Measurements from ENCODE around the gene MARCHF10.
A peak's percentile ranks its signal among the peaks of the same experiment; 100 is the strongest.

Gene MARCHF10

DNA sequence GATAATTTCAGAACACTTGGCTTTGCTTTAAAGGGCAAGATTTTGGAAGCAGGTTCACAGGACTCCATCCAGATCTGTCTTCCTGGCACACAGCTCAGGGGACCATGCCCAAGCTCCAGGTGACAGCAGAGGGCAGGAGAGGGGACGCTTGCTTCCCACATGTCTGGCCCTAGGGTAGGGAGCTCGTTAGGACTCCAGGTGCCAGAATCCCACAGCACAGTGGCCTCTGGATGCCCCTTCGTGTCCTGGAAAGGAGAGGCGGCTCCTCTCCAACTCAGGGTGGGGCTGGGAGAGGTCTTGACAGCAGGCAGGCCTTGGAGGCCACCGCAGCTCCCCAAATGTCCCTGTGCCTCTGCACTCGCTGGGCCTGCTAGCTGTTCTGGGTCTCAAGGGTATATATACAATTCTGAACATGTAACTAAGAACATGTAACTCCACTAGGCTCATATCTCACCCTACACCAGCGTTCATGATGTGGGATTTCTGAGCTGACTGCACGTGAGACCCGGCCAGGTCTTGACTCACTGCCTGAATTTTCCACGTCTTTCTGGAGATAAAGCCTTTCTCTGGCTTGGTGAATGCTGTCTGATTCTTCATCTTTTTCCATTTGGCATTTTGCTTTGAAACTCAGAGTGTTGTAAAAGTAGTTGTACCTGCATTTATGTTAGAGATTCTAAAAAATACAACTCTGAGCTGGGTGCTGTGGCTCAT lies 52.8 kb downstream of the MARCHF10 start:
- no peak for DNase-seq (ENCODE audit: extremely low read depth in 1 of 2, low read depth in 1 of 2)

- DNase-seq (ENCODE audit: extremely low read depth in 1 of 2, low read depth in 1 of 2): no peak
Measured at GRCh38 chr17:62754631-62755030, 53.5 kb downstream of the MARCHF10 start.

DNA sequence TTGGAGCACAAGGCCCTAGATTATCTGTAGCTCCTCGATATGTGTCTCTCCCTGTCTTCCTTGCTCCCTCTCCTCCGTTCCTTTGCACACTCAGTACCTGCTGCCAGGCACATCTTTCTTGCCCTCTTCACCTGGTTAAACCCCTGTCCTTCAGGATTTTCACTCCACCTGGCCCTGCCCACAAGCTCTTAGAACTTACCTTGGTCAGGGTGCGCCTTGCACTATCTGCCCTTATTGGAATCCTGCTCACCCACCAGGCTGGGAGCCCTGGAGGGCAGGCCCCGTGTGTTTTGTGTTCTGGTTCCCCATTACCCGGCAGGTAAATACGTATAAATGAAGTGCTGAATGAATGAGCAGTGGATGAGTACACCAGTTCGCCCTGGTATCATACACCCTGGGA lies 54.6 kb downstream of the MARCHF10 start:
- no peak for DNase-seq (ENCODE audit: extremely low read depth in 1 of 2, low read depth in 1 of 2)

- no peak for DNase-seq (ENCODE audit: extremely low read depth in 1 of 2, low read depth in 1 of 2)
Measured at GRCh38 chr17:62751060-62751691, 56.9 kb downstream of the MARCHF10 start.

GRCh38 chr17:62750631-62751051 lies 57.5 kb downstream of the MARCHF10 start:
- DNase-seq (ENCODE audit: extremely low read depth in 1 of 2, low read depth in 1 of 2): no peak

DNA sequence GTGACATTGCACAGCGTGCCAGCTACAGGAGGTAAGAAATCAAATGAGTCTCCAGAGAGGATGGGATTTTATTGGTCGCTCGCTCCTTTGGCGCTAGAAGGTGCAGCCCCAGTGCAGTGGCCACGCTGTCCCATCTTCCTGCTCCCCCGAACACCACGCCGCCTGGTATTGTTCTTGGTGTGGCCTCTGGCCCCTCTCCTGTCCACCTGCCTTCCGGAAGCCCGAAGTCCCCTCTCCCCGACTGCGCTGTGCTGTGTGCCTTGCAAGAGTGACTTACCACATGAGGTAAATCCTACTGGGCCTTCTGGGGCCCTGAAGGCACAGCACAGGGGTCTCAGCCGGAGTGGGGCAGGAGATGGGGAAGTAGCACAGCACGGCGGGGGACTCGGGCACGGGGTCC lies 58.2 kb downstream of the MARCHF10 start:
- DNase-seq (ENCODE audit: extremely low read depth in 1 of 2, low read depth in 1 of 2): no peak

DNA sequence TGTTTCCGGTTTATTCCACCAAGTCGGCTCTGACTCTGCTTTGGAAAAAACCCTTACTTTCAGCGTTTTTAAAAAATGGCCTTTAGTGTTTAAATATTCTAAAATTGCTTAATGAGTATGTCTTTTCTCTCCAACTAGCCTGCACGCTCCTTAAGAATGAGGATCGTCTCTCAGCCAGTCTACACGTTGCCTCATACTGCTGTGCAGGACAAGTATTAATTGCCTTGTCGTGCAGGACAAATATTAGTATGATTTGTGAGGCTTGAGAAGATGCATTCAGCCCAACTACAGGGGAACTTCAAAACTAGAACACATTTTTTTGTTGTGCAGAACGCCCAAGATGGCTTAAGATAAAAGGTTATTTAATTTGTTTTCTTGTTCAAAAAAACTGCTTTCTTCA lies 61.2 kb downstream of the MARCHF10 start:
- DNase-seq (ENCODE audit: extremely low read depth in 1 of 2, low read depth in 1 of 2): no peak

DNA sequence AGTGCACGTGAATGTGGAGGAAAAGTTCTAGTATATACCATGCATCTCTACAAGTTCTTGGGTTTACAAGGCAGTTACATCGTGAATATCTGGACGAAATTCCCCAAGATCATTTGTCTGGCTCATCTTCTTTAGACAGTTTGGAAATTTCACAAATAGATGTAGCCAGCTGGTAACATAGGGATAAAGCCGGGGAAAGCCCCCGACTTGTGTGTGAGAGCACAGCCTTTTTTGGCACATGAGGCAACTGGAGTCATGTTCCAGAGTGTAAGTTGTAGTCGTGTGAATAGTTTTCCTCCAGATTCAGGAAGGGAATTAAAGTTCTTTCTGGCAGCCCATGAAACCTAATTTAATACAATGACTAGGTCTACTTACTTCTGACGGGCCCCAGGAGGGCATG lies 62.3 kb downstream of the MARCHF10 start:
- no peak for DNase-seq (ENCODE audit: extremely low read depth in 1 of 2, low read depth in 1 of 2)

- no peak for DNase-seq (ENCODE audit: extremely low read depth in 1 of 2, low read depth in 1 of 2)
Measured at GRCh38 chr17:62744259-62744658, 63.9 kb downstream of the MARCHF10 start.

- DNase-seq (ENCODE audit: extremely low read depth in 1 of 2, low read depth in 1 of 2): no peak
Measured at GRCh38 chr17:62741290-62741689, 66.8 kb downstream of the MARCHF10 start.

DNA sequence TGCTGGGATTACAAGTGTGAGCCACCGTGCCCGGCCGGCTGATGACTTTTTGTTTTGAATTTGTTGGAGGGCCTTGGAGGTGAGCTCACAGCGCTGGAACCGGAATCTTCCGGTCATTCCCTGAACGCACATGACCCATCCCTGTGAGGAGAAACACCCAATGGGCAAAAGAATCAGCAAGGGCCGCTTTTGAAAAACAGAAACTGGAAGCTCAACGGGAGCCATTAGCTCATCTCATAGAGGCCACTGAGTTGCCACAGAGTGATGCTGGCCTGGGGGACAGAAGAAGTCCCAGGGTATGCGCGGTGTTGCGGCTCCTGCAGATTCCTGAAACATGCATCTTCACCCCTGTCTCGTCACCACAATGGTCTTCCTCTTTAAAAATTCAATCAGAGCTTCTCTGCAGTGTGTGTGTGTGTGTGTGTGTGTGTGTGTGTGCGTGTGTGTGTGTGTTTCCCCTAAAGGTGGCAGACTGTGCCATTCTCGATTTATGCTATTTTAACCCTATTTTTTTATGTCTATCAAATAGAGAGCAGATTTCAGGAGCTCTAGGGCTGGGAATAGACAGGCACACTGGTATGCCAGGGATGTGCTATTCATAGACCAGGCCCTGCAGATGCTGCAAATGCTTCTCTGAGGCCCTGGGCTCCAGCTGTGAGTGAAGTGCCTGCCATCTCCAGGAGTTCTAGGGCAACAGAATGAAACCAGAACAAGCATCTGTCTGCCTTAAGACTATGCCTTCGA lies 68.3 kb downstream of the MARCHF10 start:
- DNase-seq (ENCODE audit: extremely low read depth in 1 of 2, low read depth in 1 of 2): no peak

DNA sequence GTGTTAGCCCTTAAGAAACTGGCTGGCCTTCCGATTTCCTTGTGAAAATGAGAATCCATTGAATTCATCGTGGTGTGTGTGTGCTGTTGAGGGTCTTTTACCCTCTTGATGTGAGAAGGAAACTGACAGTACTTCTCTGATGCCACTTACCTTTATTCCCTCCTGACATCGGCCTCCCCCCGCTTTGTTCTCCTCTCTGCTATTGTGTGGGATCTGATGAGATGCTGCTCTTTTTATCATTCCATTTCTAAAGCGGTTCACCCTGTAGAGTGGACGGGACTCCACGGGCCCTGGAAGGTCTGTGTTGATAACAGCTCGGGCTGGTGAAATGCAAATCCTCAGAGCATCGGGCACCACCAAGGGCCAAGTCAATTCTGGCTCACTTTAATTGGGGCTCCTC lies 69.8 kb downstream of the MARCHF10 start:
- DNase-seq (ENCODE audit: extremely low read depth in 1 of 2, low read depth in 1 of 2): no peak

GRCh38 chr17:62737513-62737912 lies 70.6 kb downstream of the MARCHF10 start:
- DNase-seq (ENCODE audit: extremely low read depth in 1 of 2, low read depth in 1 of 2): peak in 1 of 2 donors; percentile 44

- no peak for DNase-seq (ENCODE audit: extremely low read depth in 1 of 2, low read depth in 1 of 2)
Measured at GRCh38 chr17:62735044-62735651, 73.0 kb downstream of the MARCHF10 start.

- DNase-seq (ENCODE audit: extremely low read depth in 1 of 2, low read depth in 1 of 2): no peak
Measured at GRCh38 chr17:62732125-62732524, 76.0 kb downstream of the MARCHF10 start.

DNA sequence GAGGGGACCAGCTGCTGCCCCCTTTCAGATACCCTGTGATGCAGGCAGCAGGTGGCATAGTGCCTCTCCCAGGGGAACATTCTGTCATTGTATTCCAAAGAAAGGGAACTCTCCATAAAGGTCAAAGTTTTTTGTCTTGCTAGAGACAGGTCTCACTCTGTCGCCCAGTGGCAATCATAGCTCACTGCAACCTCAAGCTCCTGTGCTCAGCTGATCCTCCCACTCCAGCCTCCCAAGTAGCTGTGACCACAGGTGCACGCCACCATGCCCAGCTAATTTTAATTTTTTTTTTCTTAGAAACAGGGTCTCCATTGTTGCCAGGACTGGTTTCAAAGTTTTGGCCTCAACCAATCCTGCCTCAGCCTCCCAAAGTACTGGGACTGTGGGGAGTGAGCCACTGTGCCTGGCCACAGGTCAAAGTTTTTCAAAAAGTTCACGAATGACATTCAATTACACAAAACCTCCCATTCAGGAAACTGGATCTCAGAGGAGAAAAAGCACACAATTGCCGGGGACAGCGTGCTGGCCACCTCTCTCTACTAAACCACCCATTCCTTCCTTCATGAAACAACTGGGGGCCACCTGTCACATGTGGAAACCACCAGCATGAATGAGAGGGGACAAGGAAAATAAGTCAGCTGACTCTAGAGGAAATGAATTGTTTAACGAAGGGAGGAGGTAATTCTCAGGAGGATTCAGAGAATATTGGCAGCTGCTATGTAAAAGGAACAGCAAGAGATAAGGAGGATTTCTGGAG lies 80.0 kb downstream of the MARCHF10 start:
- DNase-seq (ENCODE audit: extremely low read depth in 1 of 2, low read depth in 1 of 2): no peak

DNA sequence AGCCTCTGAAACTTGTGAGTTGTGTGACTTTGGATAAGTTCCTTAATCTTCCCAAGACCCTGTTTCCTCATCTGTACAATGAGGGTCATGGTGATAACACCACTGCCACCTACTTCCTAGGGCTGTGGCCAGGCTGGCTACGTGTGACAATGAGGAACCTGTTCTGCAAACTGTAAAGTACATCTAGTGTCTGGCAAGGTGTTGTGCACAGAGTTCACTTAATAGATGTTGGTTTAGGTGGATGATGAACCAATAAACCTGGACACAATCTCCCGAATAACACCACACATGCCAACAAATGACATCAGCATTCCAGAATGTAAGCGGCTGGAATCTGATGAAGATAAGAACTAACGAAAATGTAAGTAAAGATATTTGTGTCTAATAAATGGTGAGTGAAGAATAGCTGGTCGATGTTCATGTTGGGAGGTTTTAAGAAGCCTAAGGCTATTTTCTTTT lies 82.3 kb downstream of the MARCHF10 start:
- no peak for DNase-seq (ENCODE audit: extremely low read depth in 1 of 2, low read depth in 1 of 2)

- DNase-seq (ENCODE audit: extremely low read depth in 1 of 2, low read depth in 1 of 2): peak; percentile 66 to 87
Measured at GRCh38 chr17:62724398-62725146, 83.5 kb downstream of the MARCHF10 start.

GRCh38 chr17:62723842-62724241 lies 84.3 kb downstream of the MARCHF10 start:
- no peak for DNase-seq (ENCODE audit: extremely low read depth in 1 of 2, low read depth in 1 of 2)

DNA sequence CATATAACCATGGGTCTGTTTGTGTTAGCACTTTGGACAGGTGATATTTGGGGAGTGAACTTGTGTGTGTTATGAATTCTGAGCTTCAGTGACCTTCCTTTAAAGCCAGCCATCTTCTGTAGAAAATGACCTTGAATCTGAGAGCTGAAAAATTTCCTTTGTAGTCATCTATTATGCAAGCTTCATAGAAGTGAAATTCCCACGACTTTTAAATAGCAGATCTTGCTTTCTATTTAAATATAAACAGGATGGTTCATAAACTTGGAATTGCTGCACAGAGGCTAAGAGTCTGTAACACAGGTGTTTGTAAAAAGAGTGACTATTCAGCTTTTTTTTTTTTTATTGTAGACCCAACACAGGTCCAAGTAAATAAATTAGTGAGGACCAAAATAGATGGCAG lies 85.5 kb downstream of the MARCHF10 start:
- DNase-seq (ENCODE audit: extremely low read depth in 1 of 2, low read depth in 1 of 2): no peak
